Pulmonary artery endothelial cell (primary cell): ENCODE data around the gene IFI27. TPM values are rescaled to one million over a fixed set of nuclear protein-coding genes. Genes with fewer than 3 reads are reported as not detected.
A peak's percentile ranks its signal among the peaks of the same experiment; 100 is the strongest.

ENCODE experiments used
- DNase-seq: peaks from one replicate; pipeline ENCODE4 v3.0.0-alpha.2; 2011; ENCODE audit warnings: low read depth, low spot score
- total RNA-seq: library from RNA; depleted of rRNA; stranded (reverse); fragments of >200 nt; gene quantifications from 2 replicates; pipeline ENCODE4 v1.2.3, GENCODE V29; 2014

IFI27 gene
- total RNA-seq, 1 donor from 2014 or later = 506 TPM

DNA sequence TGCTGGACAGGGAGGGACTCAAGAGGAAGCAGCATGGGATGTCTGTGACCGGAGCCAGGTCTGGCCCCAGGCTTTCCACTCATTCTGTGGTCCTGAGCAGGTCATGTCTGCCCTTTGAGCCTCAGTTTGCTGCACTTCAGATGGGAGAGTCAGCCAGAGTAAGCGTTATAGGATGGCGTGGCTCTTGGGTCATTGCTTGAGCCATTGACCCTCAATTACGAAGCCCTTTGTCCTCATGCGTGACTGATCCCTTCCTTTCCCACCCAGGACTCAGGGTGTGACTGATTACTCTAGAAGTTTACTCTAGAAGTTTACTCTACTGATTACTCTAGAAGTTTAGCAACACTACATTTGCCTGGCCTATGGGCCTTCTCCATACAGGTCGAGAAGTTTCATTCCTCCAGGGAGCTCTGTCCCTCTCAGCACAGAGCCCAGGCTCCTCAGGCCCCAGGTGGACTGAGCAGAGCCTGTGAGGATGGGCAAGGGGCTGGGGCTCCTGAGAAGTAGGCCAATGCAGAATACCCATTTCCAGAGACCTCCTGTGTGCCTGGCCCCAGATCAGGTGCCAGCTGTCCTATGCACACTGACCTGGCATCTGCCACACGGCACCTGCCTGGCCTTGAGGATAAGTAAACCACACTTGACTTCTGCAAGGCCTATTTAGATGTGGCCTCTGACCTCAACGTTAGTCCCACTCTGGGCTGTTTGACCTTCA, 7.6 kb upstream of the IFI27 start:
- no peak for DNase-seq

DNA sequence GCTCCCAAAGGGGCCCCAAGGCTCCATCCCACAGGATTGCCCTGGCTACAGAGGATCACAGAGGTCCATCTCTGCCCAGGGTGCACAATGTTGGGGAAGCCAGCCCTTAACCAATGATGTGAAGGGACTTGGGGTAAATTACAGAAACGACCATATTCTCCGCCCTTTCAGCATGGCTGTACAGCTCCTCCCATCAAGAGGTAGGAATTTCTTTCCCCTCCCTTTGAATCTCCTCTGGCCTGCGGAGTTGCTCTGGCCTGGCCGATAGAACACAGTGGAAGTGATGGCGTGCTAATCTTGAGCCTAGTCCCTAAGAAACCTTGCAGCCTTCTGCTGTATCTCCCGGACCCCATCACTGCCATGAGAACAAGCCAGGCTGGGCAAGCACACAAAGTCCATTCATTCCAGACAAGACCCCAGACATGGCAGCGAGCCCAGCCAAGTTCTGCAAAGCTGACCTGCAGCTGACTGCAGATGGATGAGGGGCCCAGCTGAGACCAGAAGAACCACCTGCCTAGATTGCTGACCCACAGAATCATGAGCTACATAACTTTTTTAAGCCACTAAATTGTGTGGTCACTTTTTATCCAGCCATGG, 6.9 kb upstream of the IFI27 start:
- DNase-seq = no peak

DNA sequence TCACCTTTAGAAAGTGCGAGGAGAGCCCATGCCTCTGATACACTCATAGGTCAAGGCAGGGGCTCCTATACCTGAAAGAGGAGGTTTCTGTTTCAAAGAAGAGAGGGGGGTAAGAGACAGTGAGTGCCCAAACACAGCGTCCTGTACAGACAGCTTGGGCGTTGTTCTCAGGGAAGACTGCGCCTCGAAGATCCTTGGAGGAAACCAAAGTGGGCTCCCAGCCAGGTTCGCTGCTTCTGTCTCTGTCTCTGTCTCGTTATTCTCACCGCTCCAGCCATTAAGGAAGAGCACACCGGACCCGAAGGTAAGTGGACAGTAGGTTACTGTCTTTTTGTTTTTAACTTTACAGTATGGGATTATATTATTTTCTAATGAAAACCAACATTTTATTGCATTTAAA, 5.8 kb upstream of the IFI27 start:
- no peak for DNase-seq

DNA sequence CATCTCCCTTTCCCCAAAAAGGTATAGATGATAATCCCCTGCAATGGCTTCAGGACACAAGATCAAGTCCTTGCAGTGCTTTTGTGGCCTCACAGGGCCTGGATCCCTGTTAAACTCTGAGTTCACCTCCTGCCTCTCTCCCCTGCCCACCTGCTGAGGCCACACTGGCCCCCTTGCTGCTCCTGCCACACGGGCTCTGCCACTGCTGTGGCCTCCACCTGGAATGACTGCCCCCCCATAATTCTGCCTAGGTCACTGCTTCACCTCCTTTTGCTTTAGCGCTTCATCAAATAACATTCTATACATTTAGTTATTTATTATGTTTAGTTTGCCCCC, 653 bp upstream of the IFI27 start:
- no peak for DNase-seq

DNA sequence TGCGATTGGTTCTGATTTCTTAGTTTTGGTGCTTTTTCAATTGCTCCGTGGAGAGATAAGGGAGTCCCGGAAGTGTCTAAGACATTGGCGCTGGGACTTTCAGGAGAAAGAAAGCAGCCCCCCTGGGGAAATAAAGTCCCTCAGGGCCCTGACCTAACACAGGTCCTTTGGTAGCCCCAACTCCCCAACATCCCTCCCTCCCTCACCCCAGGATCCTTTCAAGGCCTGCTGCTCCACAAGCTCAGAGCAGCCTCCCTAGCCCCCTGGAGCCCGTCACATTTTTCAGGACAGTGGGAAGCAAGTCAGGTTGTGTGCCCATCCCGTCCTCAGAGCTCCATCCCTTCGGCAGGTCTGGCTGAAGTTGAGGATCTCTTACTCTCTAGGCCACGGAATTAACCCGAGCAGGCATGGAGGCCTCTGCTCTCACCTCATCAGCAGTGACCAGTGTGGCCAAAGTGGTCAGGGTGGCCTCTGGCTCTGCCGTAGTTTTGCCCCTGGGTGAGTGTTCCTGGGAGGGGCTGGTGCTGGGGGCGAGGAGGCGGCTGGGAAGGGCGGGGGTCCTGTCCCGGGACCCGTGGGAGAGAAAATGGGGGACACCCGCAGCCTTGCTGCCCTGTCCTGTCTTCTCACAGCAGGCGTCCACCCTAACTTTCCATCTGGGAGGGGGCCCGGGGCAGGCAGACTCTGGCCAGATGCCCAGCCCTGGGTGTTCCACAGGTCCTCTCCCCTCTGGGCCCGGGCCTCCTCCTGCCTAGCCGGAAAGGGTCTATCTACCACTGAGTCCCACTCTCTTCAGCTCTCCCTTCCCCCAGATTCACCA, 950 bp downstream of the IFI27 start:
- no peak for DNase-seq

DNA sequence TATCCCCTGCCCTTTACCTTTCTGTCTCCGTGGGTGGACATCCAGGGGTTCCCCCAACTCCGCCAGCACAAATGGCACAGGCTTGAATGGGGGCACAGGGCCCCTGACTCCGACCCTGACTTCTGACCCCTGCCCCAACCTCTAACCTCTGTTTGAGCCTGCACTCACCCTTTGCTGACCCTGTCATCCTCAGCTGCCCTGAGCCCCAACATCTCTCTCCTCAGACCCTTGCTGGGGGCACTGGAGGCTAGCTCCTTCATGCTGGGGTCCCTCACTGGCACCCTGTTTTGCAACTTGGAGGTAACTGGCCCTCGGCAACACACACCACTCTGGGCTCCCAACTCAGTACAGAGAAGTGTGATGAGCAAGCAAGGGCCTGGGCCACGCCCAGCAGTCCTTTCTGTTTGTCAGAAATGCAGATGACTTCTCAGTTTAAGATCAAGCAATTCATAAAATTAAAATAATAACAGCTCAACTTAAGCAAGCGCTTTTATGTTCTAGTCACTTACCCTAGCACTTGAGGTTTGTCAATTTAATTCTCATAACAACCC, 2.1 kb downstream of the IFI27 start:
- DNase-seq = no peak

DNA sequence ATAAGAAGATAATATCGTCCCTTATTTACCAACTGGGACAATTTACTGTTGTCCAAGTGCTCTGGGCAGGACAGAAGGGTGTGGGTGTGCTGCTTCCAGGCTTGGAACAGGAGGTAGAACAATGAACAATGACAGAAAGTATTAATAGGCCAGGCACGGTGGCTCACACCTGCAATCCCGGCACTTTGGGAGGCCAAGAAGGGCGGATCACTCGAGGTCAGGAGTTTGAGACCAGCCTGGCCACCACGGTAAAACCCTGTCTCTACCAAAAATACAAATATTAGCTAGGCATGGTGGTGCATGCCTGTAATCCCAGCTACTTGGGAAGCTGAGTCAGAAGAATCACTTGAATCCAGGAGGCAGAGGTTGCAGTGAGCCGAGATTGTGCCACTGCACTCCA, 2.5 kb downstream of the IFI27 start:
- DNase-seq = no peak

DNA sequence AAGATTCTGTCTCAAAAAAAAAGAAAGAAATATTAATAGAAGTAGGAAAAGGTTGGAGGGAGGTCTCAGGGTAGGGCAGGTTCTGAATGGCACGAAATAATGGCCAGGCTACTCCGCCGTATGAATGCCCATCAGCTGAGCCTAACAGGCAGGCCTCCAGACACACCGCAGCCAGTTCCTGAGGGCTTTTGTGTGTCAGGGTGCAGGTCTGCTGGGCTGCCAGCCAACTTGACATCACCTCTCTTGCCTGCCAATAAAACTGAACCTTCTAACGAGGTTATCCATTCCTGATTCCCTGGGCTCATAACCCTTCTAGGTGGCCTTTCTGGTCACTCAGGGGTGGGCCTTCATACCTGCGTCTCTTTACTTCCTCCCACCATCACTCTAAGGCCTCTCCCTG, 3.0 kb downstream of the IFI27 start:
- peak; percentile 22 for DNase-seq

DNA sequence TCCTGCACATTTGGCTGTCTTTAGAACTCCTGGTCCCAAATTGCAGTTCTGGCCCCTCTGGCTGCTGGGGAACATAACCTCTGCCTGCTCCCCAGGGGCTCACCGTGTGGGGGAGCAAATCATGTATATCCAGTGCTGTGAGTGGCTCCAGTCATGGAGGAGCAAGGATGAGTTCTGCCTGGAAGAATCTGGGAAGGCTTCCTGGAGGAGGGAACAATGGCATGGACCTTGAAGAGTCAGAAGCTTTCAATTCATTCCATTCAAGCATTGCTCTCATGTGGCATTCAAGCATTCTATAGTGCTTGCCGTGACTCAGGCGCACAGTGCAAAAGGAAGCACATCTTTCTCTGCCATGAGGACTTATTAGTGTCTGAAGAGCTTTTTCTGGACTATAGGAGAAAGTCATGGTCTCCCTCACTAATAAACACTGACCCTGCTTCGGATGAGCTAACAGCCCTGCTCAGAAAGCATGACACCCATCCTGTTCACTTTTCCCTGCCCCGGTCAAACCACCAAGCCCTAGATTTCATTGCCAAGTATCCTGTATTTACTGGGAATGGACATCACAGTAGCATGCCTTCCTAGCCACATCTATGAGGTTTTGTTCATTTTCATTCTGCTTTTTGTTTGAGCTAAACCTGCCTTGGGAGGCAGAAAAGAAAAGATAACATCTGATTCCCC, 3.5 kb downstream of the IFI27 start:
- no peak for DNase-seq

DNA sequence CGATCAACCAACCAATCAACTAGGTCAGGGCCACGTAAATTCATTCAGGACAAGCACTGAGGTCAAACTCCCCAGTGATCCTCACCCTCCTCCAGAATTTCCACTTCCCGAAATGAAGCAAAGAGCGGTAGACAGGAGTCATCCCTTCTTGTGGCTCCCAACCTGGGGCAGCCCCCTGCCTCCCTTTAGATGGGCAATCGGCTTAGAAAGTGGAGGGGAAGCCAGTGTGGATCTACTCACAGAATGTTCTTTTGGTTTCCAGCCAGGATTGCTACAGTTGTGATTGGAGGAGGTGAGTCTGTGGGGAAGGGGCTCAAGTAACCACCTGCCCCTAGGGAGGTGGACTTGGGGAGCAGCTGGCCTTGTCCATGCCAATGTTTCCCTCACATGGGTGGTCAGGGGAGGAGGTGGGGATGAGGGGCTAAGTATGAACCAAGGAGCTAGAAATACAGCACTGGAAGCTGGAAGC, 4.1 kb downstream of the IFI27 start:
- no peak for DNase-seq

DNA sequence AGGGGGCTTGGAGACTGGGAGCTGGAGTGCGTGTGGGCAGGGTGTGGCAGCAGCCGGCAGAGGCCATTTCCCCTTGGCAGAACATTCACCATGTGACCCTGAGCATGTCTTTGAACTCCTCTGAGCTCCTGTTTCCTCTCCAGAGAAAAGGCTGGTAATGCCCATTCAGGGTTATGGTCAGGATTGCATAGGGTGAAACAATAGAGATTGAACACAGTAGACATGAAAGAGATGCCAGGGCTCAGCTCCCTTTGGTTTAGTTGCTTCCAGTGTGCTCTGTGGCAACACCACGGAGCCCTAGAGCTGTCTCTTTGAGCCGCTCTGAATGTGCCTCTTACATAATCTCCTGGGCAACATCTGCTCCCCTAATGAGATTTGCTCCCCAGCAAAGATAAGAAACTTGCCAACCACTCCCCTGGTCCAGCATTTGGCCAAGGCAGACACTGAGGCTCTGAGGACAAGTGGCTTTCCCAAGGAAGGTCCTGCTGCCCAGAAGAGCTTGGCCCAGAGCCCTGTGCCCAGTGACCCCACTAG, 4.6 kb downstream of the IFI27 start:
- no peak for DNase-seq

DNA sequence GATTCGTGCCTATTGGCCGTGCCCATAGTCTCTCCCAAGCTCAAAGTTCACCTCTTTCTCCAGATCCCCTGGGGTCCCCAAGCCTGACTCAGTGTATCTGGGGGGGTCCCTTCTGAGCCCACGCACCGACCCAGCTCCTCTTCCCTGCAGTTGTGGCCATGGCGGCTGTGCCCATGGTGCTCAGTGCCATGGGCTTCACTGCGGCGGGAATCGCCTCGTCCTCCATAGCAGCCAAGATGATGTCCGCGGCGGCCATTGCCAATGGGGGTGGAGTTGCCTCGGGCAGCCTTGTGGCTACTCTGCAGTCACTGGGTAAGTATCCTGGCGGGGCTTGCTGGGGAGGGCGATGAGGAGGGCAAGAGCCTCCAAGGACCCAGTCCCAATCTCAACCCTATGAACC, 5.1 kb downstream of the IFI27 start:
- DNase-seq = no peak

DNA sequence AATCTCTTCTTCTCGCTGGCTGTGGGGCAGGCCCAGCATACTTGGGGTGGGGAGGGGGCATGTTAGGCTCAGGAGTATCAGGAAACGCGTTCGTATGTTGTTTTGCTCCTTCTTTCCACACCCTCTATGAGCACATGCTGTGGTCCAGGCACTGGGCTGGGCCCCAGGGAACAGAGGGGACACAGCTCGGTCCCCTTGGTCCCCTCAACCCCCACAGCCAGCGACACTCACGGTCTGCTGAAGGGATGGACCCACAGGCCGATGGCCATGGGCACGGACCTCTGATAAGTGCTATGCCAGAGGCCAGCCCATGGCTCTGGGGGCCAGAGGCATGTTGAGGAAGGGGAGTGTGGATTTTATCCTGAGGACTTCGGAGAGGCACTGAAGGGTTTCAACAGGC, 6.2 kb downstream of the IFI27 start:
- DNase-seq = no peak

DNA sequence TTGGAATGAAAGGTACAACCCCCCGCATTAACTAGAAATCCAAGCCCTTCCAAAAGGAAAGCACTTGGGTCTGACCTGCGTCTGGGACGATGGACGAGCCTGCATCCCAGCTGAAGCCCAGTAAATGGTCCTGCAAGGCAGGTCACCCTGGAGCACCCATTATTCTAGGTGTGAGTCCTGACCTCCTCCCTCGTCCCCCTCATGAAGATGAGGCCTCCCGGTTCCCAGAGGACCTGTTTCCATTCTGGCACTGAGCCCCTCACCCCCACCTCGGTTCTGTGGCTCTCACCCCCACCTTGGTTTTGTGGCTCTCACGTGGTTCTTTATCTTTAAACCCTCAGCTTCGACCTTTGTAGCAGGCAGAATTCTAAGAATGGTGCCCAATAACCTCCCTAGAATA, 7.3 kb downstream of the IFI27 start:
- no peak for DNase-seq

DNA sequence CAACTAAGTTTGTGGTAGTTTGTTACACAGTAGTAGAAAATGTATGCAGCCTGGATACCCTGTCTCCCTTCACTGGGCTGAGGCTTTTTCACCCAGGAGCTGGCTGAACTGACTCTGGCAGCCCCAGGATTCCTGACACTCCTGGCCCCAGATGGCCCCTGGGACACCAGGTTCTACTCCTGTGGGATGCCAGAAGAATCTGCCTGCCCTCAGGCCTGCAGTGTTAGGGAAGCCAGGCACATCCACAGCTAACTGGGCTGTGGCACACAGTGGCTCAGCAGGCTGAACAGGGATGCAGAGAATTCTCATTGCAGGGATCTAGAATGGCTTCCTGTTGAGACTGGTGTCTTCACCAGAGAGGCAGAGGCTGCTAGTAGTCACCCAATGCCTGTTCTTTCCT, 8.5 kb downstream of the IFI27 start:
- DNase-seq = no peak

DNA sequence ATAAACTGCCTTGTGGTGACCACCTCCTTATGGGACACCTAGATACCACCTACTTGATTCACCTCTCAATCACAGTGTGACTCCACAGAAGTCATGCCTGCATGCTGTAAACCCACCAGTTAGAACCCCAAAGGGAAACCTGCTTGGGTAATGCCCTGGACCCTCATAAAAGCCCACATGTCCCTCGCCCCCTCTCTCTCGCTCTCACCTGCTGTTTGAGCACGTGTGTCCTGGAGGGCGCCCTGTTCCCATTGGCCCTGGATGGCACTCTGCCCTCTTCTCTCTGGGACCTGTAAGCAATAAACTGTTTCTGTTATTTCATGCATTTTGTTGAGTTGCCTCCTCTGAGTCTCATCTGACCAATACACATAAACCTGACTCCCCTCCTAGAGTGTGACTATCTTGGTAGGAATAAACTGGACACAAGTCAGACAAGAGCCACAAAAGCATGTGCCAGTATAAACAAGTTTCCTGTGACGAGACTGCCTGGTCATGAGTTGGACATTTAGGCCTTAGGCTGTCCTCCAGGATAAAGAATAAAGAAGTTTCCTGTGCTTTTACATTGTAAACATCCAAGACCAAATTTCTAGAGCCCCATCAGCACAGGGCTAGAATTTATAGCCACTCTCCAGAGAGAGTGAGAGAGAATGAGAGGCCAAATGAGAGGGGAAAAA, 10.3 kb downstream of the IFI27 start:
- DNase-seq = no peak

DNA sequence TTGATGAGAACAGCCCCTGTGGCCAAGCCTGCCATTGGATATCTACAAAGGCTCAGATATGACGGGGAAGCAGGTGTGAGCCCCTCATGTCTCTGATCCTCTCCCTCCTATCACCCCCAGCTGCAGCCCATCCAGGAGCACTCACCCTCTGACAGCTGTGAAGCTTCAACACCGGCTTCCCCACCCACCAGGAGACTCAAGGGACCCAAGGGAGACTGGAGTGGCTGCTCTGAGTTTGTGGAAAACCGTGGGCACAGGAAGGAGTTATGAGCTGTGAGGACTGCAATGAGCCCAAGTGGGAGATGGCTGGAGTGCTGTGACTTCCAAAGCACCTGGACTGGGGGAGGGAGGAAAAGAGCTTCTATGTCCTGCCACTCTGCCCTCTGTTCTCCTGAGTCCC, 10.9 kb downstream of the IFI27 start:
- no peak for DNase-seq

DNA sequence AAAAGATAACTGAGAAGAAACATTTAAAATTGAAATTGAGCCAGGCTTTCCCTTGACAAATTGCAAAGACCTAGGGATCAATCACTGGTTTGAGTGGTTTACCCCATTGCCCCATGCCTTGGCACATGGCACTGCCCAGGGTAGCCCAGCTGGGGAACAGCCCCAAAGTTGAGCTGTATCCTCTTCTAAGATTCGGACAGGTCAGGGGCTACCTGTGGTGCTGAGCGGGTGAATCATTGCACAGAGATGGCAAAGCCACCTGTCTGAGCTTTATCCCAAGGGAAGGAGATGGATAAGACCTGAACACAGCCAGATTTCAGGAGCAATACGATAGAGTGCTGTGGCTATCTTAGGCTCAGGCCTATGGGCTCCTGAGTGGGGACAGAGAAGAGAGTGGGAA, 11.9 kb downstream of the IFI27 start:
- DNase-seq = no peak

DNA sequence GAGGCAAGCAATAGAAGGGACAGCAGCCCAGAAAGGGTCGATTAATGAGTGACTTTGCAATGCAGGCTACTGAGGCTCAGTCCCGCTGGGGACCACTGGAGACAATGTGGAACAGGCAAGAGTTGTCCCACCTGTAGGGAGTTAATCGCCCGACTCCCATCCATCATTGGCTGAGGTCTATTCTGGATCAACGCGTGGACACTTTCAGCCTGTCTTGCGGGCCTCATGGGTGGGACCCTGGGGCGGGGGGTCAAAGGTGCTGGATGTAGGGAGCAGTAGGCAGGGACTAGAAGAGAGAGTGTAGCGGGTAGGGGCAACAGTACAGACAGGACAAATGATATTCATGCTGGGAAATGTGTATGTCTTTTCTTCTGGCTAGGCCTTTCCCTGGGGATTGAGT, 12.8 kb downstream of the IFI27 start:
- DNase-seq = no peak

DNA sequence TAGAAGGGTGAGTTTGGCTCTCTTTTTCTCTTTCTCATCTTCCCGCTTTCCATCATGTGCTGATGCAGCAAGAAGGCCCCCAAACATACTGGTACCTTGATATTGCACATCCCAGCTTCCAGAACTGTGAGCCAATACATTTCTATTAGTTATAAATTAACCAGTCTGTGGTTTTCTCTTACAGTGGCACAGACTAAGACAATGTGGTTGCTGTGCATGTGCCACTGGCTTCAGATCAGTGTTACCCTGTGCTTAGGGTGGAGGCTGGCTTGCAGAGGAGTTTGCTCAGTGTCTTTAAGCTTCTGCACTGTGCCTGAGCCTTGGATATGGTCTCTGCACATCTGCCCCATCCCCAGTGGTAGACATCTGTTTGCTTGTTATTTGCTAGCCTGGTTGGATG, 13.3 kb downstream of the IFI27 start:
- no peak for DNase-seq
